GM19035 (cell line): ENCODE measurements around the gene LGI2.
A peak's percentile ranks its signal among the peaks of the same experiment; 100 is the strongest.
"Not testable (repeated sequence)": the region's sequence is repeated elsewhere in the genome, so short reads cannot be mapped to it uniquely, and the experiment has no call there.

Source experiments
- ATAC-seq: cut with Tn5 transposase; IDR thresholded peaks from one replicate; pipeline ENCODE4 v1.9.1; 2021; ENCODE audit not compliant: unreplicated experiment

Gene LGI2

GRCh38 chr4:25051534-25051933, 20.8 kb upstream of the LGI2 start:
- ATAC-seq, result no peak

GRCh38 chr4:25050370-25051078, 19.8 kb upstream of the LGI2 start:
- ATAC-seq, result no peak

- no peak for ATAC-seq
Measured at GRCh38 chr4:25043548-25043947, 12.8 kb upstream of the LGI2 start.

GRCh38 chr4:25033526-25033925, 2.8 kb upstream of the LGI2 start:
- ATAC-seq, result no peak

GRCh38 chr4:25032126-25032525, 1.4 kb upstream of the LGI2 start:
- no peak for ATAC-seq

GRCh38 chr4:25031077-25031621, 403 bp upstream of the LGI2 start:
- ATAC-seq, result no peak

GRCh38 chr4:25029479-25030276, 1.1 kb downstream of the LGI2 start:
- ATAC-seq, result no peak

GRCh38 chr4:25028851-25029250, 1.9 kb downstream of the LGI2 start:
- no peak for ATAC-seq

- no peak for ATAC-seq
Measured at GRCh38 chr4:25022766-25023165, 8.0 kb downstream of the LGI2 start.

GRCh38 chr4:25021216-25021615, 9.5 kb downstream of the LGI2 start:
- ATAC-seq, result no peak

- ATAC-seq, result no peak
Measured at GRCh38 chr4:25020236-25020635, 10.5 kb downstream of the LGI2 start.

GRCh38 chr4:25019501-25019900, 11.2 kb downstream of the LGI2 start:
- ATAC-seq, result no peak

GRCh38 chr4:25015012-25015411, 15.7 kb downstream of the LGI2 start:
- no peak for ATAC-seq

GRCh38 chr4:25014662-25014983, 16.1 kb downstream of the LGI2 start:
- not testable (repeated sequence) for ATAC-seq

GRCh38 chr4:25013756-25014661, 16.7 kb downstream of the LGI2 start:
- ATAC-seq, result no peak

- no peak for ATAC-seq
Measured at GRCh38 chr4:25012655-25013054, 18.1 kb downstream of the LGI2 start.

- no peak for ATAC-seq
Measured at GRCh38 chr4:25011135-25011866, 19.4 kb downstream of the LGI2 start.

- no peak for ATAC-seq
Measured at GRCh38 chr4:25007598-25007997, 23.1 kb downstream of the LGI2 start.

GRCh38 chr4:25002681-25003080, 28.1 kb downstream of the LGI2 start:
- no peak for ATAC-seq

GRCh38 chr4:25001509-25001908, 29.2 kb downstream of the LGI2 start:
- ATAC-seq, result peak; percentile 59

GRCh38 chr4:25000639-25001038, 30.1 kb downstream of the LGI2 start:
- no peak for ATAC-seq
